GM12878 (cell line): ENCODE data around the gene MRPL32. TPM values are rescaled to one million over a fixed set of nuclear protein-coding genes. Genes with fewer than 3 reads are reported as not detected.

Experiments
- BACH1 ChIP-seq: fragments of 450-650 bp; IDR thresholded peaks from 2 replicates; pipeline ENCODE4 v1.6.1; 2017; ENCODE audit warnings: mild to moderate bottlenecking, borderline replicate concordance
- BCL11A ChIP-seq: IDR thresholded peaks from 2 replicates; pipeline ENCODE4 v1.6.1; 2011; ENCODE audit warnings: low read depth, low read length
- CHD2 ChIP-seq: IDR thresholded peaks from 2 replicates; pipeline ENCODE4 v1.6.1; 2011; ENCODE audit warnings: low read depth, low read length, improper control_type of control experiment, borderline replicate concordance
- DPF2 ChIP-seq: fragments of 450-650 bp; IDR thresholded peaks from 2 replicates; pipeline ENCODE4 v1.6.1; 2017; ENCODE audit warnings: mild to moderate bottlenecking
- GATAD2B ChIP-seq: fragments of 450-650 bp; conservative IDR thresholded peaks from 2 replicates; pipeline ENCODE4 v1.6.1; 2017; ENCODE audit warnings: low read depth, mild to moderate bottlenecking, moderate library complexity
- IKZF1 ChIP-seq: fragments of 450-650 bp; conservative IDR thresholded peaks from 2 replicates; pipeline ENCODE4 v1.6.1; 2017; ENCODE audit warnings: antibody characterized with exemption, mild to moderate bottlenecking
- JUNB ChIP-seq: IDR thresholded peaks from 2 replicates; pipeline ENCODE4 v1.6.1; 2016; ENCODE audit warnings: antibody characterized with exemption, mild to moderate bottlenecking
- MTA3 ChIP-seq: IDR thresholded peaks from 2 replicates; pipeline ENCODE4 v1.6.1; 2012; ENCODE audit warnings: low read length, inconsistent platforms, borderline replicate concordance
- MYB ChIP-seq: fragments of 150-350 bp; IDR thresholded peaks from 2 replicates; pipeline ENCODE4 v1.6.1; 2014; ENCODE audit warnings: mild to moderate bottlenecking, low read depth, low read length, borderline replicate concordance
- NR2C1 ChIP-seq: fragments of 450-650 bp; IDR thresholded peaks from 2 replicates; pipeline ENCODE4 v1.6.1; 2017; ENCODE audit warnings: antibody characterized with exemption, mild to moderate bottlenecking, moderate library complexity
- NR2C2 ChIP-seq: IDR thresholded peaks from 2 replicates; pipeline ENCODE4 v1.6.1; 2011; ENCODE audit warnings: borderline replicate concordance, low read depth; ENCODE audit not compliant: control insufficient read depth, insufficient read length
- PAX5 ChIP-seq: IDR thresholded peaks from 2 replicates; pipeline ENCODE4 v1.6.1; 2011; ENCODE audit warnings: low read depth, low read length, borderline replicate concordance
- POLR2AphosphoS5 ChIP-seq: IDR thresholded peaks from 2 replicates; pipeline ENCODE4 v1.6.1; 2011; ENCODE audit warnings: mild to moderate bottlenecking, low read length, inconsistent platforms
- POU2F2 ChIP-seq: IDR thresholded peaks from 3 replicates; pipeline ENCODE4 v1.6.1; 2011; ENCODE audit warnings: low read depth, mild to moderate bottlenecking, low read length, borderline replicate concordance
- RBBP5 ChIP-seq: fragments of 200-600 bp; sonication (generic); conservative IDR thresholded peaks from 2 replicates; pipeline ENCODE4 v1.6.1; 2016
- RCOR1 ChIP-seq: conservative IDR thresholded peaks from 2 replicates; pipeline ENCODE4 v1.6.1; 2012; ENCODE audit warnings: low read depth, low read length, improper control_type of control experiment
- RUNX3 ChIP-seq: IDR thresholded peaks from 2 replicates; pipeline ENCODE4 v1.6.1; 2012; ENCODE audit warnings: low read length, inconsistent platforms
- SIN3A ChIP-seq: IDR thresholded peaks from 2 replicates; pipeline ENCODE4 v1.6.1; 2012; ENCODE audit warnings: low read depth, low read length, improper control_type of control experiment
- SIX5 ChIP-seq: IDR thresholded peaks from 2 replicates; pipeline ENCODE4 v1.6.1; 2011; ENCODE audit warnings: mild to moderate bottlenecking, low read depth, low read length, moderate library complexity; ENCODE audit not compliant: severe bottlenecking
- SKIL ChIP-seq: fragments of 450-650 bp; IDR thresholded peaks from 2 replicates; pipeline ENCODE4 v1.6.1; 2017; ENCODE audit warnings: mild to moderate bottlenecking, low read depth, inconsistent platforms; ENCODE audit not compliant: poor library complexity, severe bottlenecking
- STAT1 ChIP-seq: fragments of 450-650 bp; conservative IDR thresholded peaks from 2 replicates; pipeline ENCODE4 v1.6.1; 2014; ENCODE audit warnings: antibody characterized with exemption, mild to moderate bottlenecking
- SUZ12 ChIP-seq: fragments of 200-600 bp; sonication (generic); IDR thresholded peaks from one replicate; pipeline ENCODE4 v1.6.1; 2018; ENCODE audit warnings: antibody characterized with exemption, mild to moderate bottlenecking; ENCODE audit not compliant: unreplicated experiment
- TAF1 ChIP-seq: IDR thresholded peaks from 2 replicates; pipeline ENCODE4 v1.6.1; 2011; ENCODE audit warnings: mild to moderate bottlenecking, low read depth, low read length, borderline replicate concordance
- TBL1XR1 ChIP-seq: IDR thresholded peaks from 2 replicates; pipeline ENCODE4 v1.6.1; 2012; ENCODE audit warnings: low read depth, low read length, improper control_type of control experiment
- ZNF207 ChIP-seq: fragments of 450-650 bp; IDR thresholded peaks from 2 replicates; pipeline ENCODE4 v1.6.1; 2014; ENCODE audit warnings: antibody characterized with exemption, mild to moderate bottlenecking, borderline replicate concordance
- ZNF622 ChIP-seq: fragments of 450-650 bp; IDR thresholded peaks from 2 replicates; pipeline ENCODE4 v1.6.1; 2017; ENCODE audit warnings: mild to moderate bottlenecking, inconsistent platforms
- ZNF687 ChIP-seq: fragments of 450-650 bp; IDR thresholded peaks from 2 replicates; pipeline ENCODE4 v1.6.1; 2017; ENCODE audit warnings: mild to moderate bottlenecking, moderate library complexity
- polyA plus RNA-seq, 11 experiments: library from polyadenylated mRNA; depleted of rRNA in 4 of 11; unstranded in 6 of 11; stranded (reverse) in 5 of 11; fragments of >200 nt; fragmentation: Nextera tagmentation in 4 of 11; fragmentation: Illumina TruSeq in 1 of 11; extraction: Ambion mirVana in 4 of 11; extraction: Trizol in 1 of 11; gene quantifications; 1 replicate in 1 of 11; 2 replicates in 10 of 11; pipeline versions ENCODE4 v1.2.1 to v1.2.3, GENCODE V29; 2011 to 2016; ENCODE audit warnings: inconsistent platforms in 2 of 11, missing spikeins in 2 of 11, low read depth in 1 of 11
- total RNA-seq, 4 experiments: library from RNA; depleted of rRNA in 3 of 4; stranded (reverse); fragments of >200 nt in 3 of 4; fragmentation: Illumina TruSeq in 1 of 4; extraction: Trizol in 1 of 4; gene quantifications; 2 replicates each; pipeline versions ENCODE4 v1.2.1 to v1.2.3, GENCODE V29; 2013 to 2021

Gene MRPL32
- total and polyA plus RNA-seq, 10 of the 15 experiments (the other 5 are each of a cell fraction or from before 2014, with no cell fraction given): 65.3 to 339 (median 112) TPM

- peak; percentile 77; the same call in 1 of the 2 replicates for TF ChIP-seq ZNF207
- no peak for TF ChIP-seq ZNF622
- TF ChIP-seq RUNX3: peak; percentile 79
- TF ChIP-seq SKIL: no peak
- TF ChIP-seq DPF2: no peak
- peak; percentile 97 for TF ChIP-seq TAF1
- TF ChIP-seq MYB: no peak
- peak; percentile 65 for TF ChIP-seq NR2C1
- TF ChIP-seq MTA3: no peak
- TF ChIP-seq BACH1: 0 out of 2 replicates have a peak, but pooled peaks have one; percentile 47
- TF ChIP-seq CHD2: peak; percentile 67; the same call in 1 of the 2 replicates
- 0 out of 3 replicates have a peak, but pooled peaks have one; percentile 7 for TF ChIP-seq POU2F2
- peak; percentile 96 for TF ChIP-seq IKZF1
- TF ChIP-seq RBBP5: no peak
- 0 out of 2 replicates have a peak, but pooled peaks have one; percentile 44 for TF ChIP-seq TBL1XR1
- peak; percentile 59; the same call in 1 of the 2 replicates for TF ChIP-seq SIN3A
- peak; percentile 92 for TF ChIP-seq SIX5
- TF ChIP-seq JUNB: no peak
- TF ChIP-seq NR2C2: no peak
- TF ChIP-seq PAX5: no peak
- no peak for TF ChIP-seq STAT1
- no peak for TF ChIP-seq BCL11A
- 0 out of 2 replicates have a peak, but pooled peaks have one; percentile 46 for TF ChIP-seq RCOR1
- TF ChIP-seq POLR2AphosphoS5: peak; percentile 87
- TF ChIP-seq ZNF687: peak; percentile 50
- 0 out of 2 replicates have a peak, but pooled peaks have one; percentile 41 for TF ChIP-seq GATAD2B
- no peak for TF ChIP-seq SUZ12
Measured at GRCh38 chr7:42931834-42932651, at the start of gene MRPL32, which contains the start of gene PSMA2 (continued).
